OCI-M2 (cell line): Measurements from ENCODE around the gene FAM78A.
"Not testable (repeated sequence)": the region's sequence is repeated elsewhere in the genome, so short reads cannot be mapped to it uniquely, and the experiment has no call there.

Experiments used
- DNase-seq: peaks from one replicate; lab custom pipeline; 2025; ENCODE audit not compliant: unreplicated experiment; lab: John Stamatoyannopoulos, UW

The FAM78A gene

GRCh38 chr9:131214286-131214856 is 61.9 kb downstream of the FAM78A start:
- DNase-seq, result no peak

- not testable (repeated sequence) for DNase-seq
Measured at GRCh38 chr9:131211920-131212319, 64.4 kb downstream of the FAM78A start.
